Smooth muscle cell (in vitro differentiated cells): Measurements from ENCODE around the gene SHANK3. TPM values are rescaled to one million over a fixed set of nuclear protein-coding genes. Genes with fewer than 3 reads are reported as not detected.

Source experiments
- DNase-seq: peaks from one replicate; lab custom pipeline; 2025; ENCODE audit not compliant: unreplicated experiment; lab: John Stamatoyannopoulos, UW
- H2AFZ ChIP-seq: fragments of 200-600 bp; sonication (generic); 2 replicates; pipeline ENCODE4 v1.6.0; 2016; ENCODE audit warnings: antibody characterized with exemption, low read depth, mild to moderate bottlenecking
- H3F3A ChIP-seq: fragments of 200-600 bp; sonication (generic); 2 replicates; pipeline ENCODE4 v1.6.0; 2017; ENCODE audit warnings: antibody characterized with exemption, low read depth
- H3K27ac ChIP-seq: fragments of 200-600 bp; sonication (generic); 2 replicates; pipeline ENCODE4 v1.5.1; 2016; ENCODE audit warnings: low read depth, mild to moderate bottlenecking
- H3K27me3 ChIP-seq: fragments of 200-600 bp; sonication (generic); 2 replicates; pipeline ENCODE4 v1.6.1; 2016; ENCODE audit warnings: low read depth, mild to moderate bottlenecking
- H3K36me3 ChIP-seq: fragments of 200-600 bp; sonication (generic); 2 replicates; pipeline ENCODE4 v1.5.1; 2016; ENCODE audit warnings: low read depth
- H3K4me1 ChIP-seq: fragments of 200-600 bp; sonication (generic); 2 replicates; pipeline ENCODE4 v1.5.1; 2016; ENCODE audit warnings: low read depth
- H3K4me2 ChIP-seq: fragments of 200-600 bp; sonication (generic); 2 replicates; pipeline ENCODE4 v1.6.0; 2016; ENCODE audit warnings: mild to moderate bottlenecking
- H3K4me3 ChIP-seq: fragments of 200-600 bp; sonication (generic); 2 replicates; pipeline ENCODE4 v1.5.1; 2016; ENCODE audit warnings: mild to moderate bottlenecking
- H3K79me2 ChIP-seq: fragments of 200-600 bp; sonication (generic); 2 replicates; pipeline ENCODE4 v1.6.0; 2016; ENCODE audit warnings: low read depth, mild to moderate bottlenecking
- H3K9ac ChIP-seq: fragments of 200-600 bp; sonication (generic); 2 replicates; pipeline ENCODE4 v1.6.0; 2016; ENCODE audit warnings: low read depth
- H3K9me3 ChIP-seq: fragments of 200-600 bp; sonication (generic); replicated peaks from 2 replicates; pipeline ENCODE4 v1.5.1; 2016; ENCODE audit warnings: low read depth
- H4K20me1 ChIP-seq: fragments of 200-600 bp; sonication (generic); 2 replicates; pipeline ENCODE4 v1.6.0; 2016; ENCODE audit warnings: low read depth
- CTCF ChIP-seq: fragments of 200-600 bp; sonication (generic); IDR thresholded peaks from 2 replicates; pipeline ENCODE4 v1.5.1; 2017; ENCODE audit warnings: borderline replicate concordance, mild to moderate bottlenecking, antibody characterized with exemption; ENCODE audit not compliant: insufficient read depth, poor library complexity, severe bottlenecking
- WGBS: methylation state at CpG from one replicate; pipeline ENCODE4 v1.1.7; 2016; ENCODE audit warnings: low lambda C conversion rate; 5-methylcytosine and 5-hydroxymethylcytosine counted together
- polyA plus RNA-seq: library from polyadenylated mRNA; unstranded; fragments of >200 nt; fragmentation: Nextera tagmentation; extraction: Ambion mirVana; gene quantifications from 2 replicates; pipeline ENCODE4 v1.2.1, GENCODE V29; 2016
- total RNA-seq: library from RNA; depleted of rRNA; stranded (reverse); fragments of >200 nt; gene quantifications from 2 replicates; pipeline ENCODE4 v1.2.3, GENCODE V29; 2014

SHANK3 gene
- total and polyA plus RNA-seq, 2 experiments from 2014 or later, result 1.9 to 2.0 TPM

GRCh38 chr22:50703726-50704509, 31.3 kb downstream of the SHANK3 start:
- Histone ChIP-seq H3K4me2 (no peak overlapping the region), H3K9me3 (no peaks in the 10 kb centered on the region), H3K27me3 (no peaks in the 10 kb centered on the region), H3K9ac (no peak overlapping the region), H3K79me2 (no peaks in the 10 kb centered on the region), H2AFZ (no peak overlapping the region), H4K20me1 (peaks cover 35% of the 10 kb centered on the region), H3K36me3 (no peaks in the 10 kb centered on the region), H3K4me3 (no peak overlapping the region), H3F3A (no peaks in the 10 kb centered on the region), H3K4me1 (no peaks in the 10 kb centered on the region), H3K27ac (no peak overlapping the region)
- WGBS, result 95% methylated on average over 36 of the region's 36 CpGs
- no peak for TF ChIP-seq CTCF
- DNase-seq, result no peak

- Histone ChIP-seq H3K27me3 (no peaks in the 10 kb centered on the region), H4K20me1 (peaks cover 28% of the 10 kb centered on the region), H2AFZ (no peak overlapping the region), H3K4me3 (no peak overlapping the region), H3K36me3 (no peaks in the 10 kb centered on the region), H3K4me1 (no peaks in the 10 kb centered on the region), H3K9me3 (no peaks in the 10 kb centered on the region), H3K9ac (no peak overlapping the region), H3K4me2 (peak overlapping the region; percentile 44), H3K79me2 (no peaks in the 10 kb centered on the region), H3F3A (no peaks in the 10 kb centered on the region), H3K27ac (no peak overlapping the region)
- WGBS, result 94% methylated on average over 37 of the region's 37 CpGs
- no peak for DNase-seq
- TF ChIP-seq CTCF, result no peak
Measured at GRCh38 chr22:50704510-50705218, 32.0 kb downstream of the SHANK3 start.

- peak overlapping the region; percentile 44 for H3K4me2 ChIP-seq
- no peak overlapping the region for H3K4me3 ChIP-seq
- H2AFZ ChIP-seq, result no peak overlapping the region
Measured at GRCh38 chr22:50705219-50705691, 32.6 kb downstream of the SHANK3 start.

More at GRCh38 chr22:50705219-50705691, 32.6 kb downstream of the SHANK3 start:
- H3F3A ChIP-seq, result no peaks in the 10 kb centered on the region
- no peak overlapping the region for H3K27ac ChIP-seq
- no peak for DNase-seq
- TF ChIP-seq CTCF, result no peak
- no peaks in the 10 kb centered on the region for H3K9me3 ChIP-seq
- WGBS, result 60% methylated on average over 5 of the region's 23 CpGs
- peaks cover 23% of the 10 kb centered on the region for H4K20me1 ChIP-seq
- H3K79me2 ChIP-seq, result no peaks in the 10 kb centered on the region
- no peaks in the 10 kb centered on the region for H3K36me3 ChIP-seq
- H3K4me1 ChIP-seq, result no peaks in the 10 kb centered on the region
- no peaks in the 10 kb centered on the region for H3K27me3 ChIP-seq
- no peak overlapping the region for H3K9ac ChIP-seq
